GM21529 (cell line): ENCODE measurements around the gene NDUFB5.
"Not testable (repeated sequence)": the region's sequence is repeated elsewhere in the genome, so short reads cannot be mapped to it uniquely, and the experiment has no call there.

Experiments used
- ATAC-seq: cut with Tn5 transposase; IDR thresholded peaks from one replicate; pipeline ENCODE4 v1.9.1; 2021; ENCODE audit not compliant: unreplicated experiment

The NDUFB5 gene

GRCh38 chr3:179630753-179631451 is 26.3 kb downstream of the NDUFB5 start:
- no peak for ATAC-seq

GRCh38 chr3:179640469-179640868 is 35.9 kb downstream of the NDUFB5 start:
- ATAC-seq: no peak

GRCh38 chr3:179642871-179643270 is 38.3 kb downstream of the NDUFB5 start:
- no peak for ATAC-seq

- not testable (repeated sequence) for ATAC-seq
Observed at GRCh38 chr3:179643837-179644236, 39.2 kb downstream of the NDUFB5 start.

- no peak for ATAC-seq
Observed at GRCh38 chr3:179646177-179646576, 41.6 kb downstream of the NDUFB5 start.

GRCh38 chr3:179651687-179652446 is 47.3 kb downstream of the NDUFB5 start:
- ATAC-seq: no peak

- peak; percentile 60 for ATAC-seq
Observed at GRCh38 chr3:179652447-179653095, 48.0 kb downstream of the NDUFB5 start, which contains the start of gene USP13. Gene USP13 (plus strand): TSS chr3:179653040. CDS start chr3:179653226, 186 bp downstream.

GRCh38 chr3:179653096-179653797 is 48.7 kb downstream of the NDUFB5 start:
- ATAC-seq: peak; percentile 67

GRCh38 chr3:179655236-179655635 is 50.6 kb downstream of the NDUFB5 start:
- no peak for ATAC-seq

- no peak for ATAC-seq
Observed at GRCh38 chr3:179658606-179659005, 54.0 kb downstream of the NDUFB5 start.

GRCh38 chr3:179660872-179661271 is 56.3 kb downstream of the NDUFB5 start:
- ATAC-seq: no peak

GRCh38 chr3:179661777-179662176 is 57.2 kb downstream of the NDUFB5 start:
- ATAC-seq: no peak

GRCh38 chr3:179663093-179663492 is 58.5 kb downstream of the NDUFB5 start:
- ATAC-seq: no peak

- no peak for ATAC-seq
Observed at GRCh38 chr3:179666030-179666429, 61.4 kb downstream of the NDUFB5 start.

GRCh38 chr3:179666436-179667035 is 61.9 kb downstream of the NDUFB5 start:
- no peak for ATAC-seq

GRCh38 chr3:179668429-179668828 is 63.8 kb downstream of the NDUFB5 start:
- no peak for ATAC-seq

- ATAC-seq: no peak
Observed at GRCh38 chr3:179670311-179670710, 65.7 kb downstream of the NDUFB5 start.

- no peak for ATAC-seq
Observed at GRCh38 chr3:179671309-179671708, 66.7 kb downstream of the NDUFB5 start.

GRCh38 chr3:179671747-179672242 is 67.2 kb downstream of the NDUFB5 start:
- no peak for ATAC-seq

- no peak for ATAC-seq
Observed at GRCh38 chr3:179672918-179673317, 68.3 kb downstream of the NDUFB5 start.

- no peak for ATAC-seq
Observed at GRCh38 chr3:179673523-179673922, 68.9 kb downstream of the NDUFB5 start.
